Smooth muscle cell (in vitro differentiated cells): ENCODE measurements around the gene ADAMTS10. TPM values are rescaled to one million over a fixed set of nuclear protein-coding genes. Genes with fewer than 3 reads are reported as not detected.
A peak's percentile ranks its signal among the peaks of the same experiment; 100 is the strongest.

Experiments used
- DNase-seq: peaks from one replicate; lab custom pipeline; 2025; ENCODE audit not compliant: unreplicated experiment; lab: John Stamatoyannopoulos, UW
- H2AFZ ChIP-seq: fragments of 200-600 bp; sonication (generic); 2 replicates; pipeline ENCODE4 v1.6.0; 2016; ENCODE audit warnings: antibody characterized with exemption, low read depth, mild to moderate bottlenecking
- H3F3A ChIP-seq: fragments of 200-600 bp; sonication (generic); 2 replicates; pipeline ENCODE4 v1.6.0; 2017; ENCODE audit warnings: antibody characterized with exemption, low read depth
- H3K27ac ChIP-seq: fragments of 200-600 bp; sonication (generic); 2 replicates; pipeline ENCODE4 v1.5.1; 2016; ENCODE audit warnings: low read depth, mild to moderate bottlenecking
- H3K27me3 ChIP-seq: fragments of 200-600 bp; sonication (generic); 2 replicates; pipeline ENCODE4 v1.6.1; 2016; ENCODE audit warnings: low read depth, mild to moderate bottlenecking
- H3K36me3 ChIP-seq: fragments of 200-600 bp; sonication (generic); 2 replicates; pipeline ENCODE4 v1.5.1; 2016; ENCODE audit warnings: low read depth
- H3K4me1 ChIP-seq: fragments of 200-600 bp; sonication (generic); 2 replicates; pipeline ENCODE4 v1.5.1; 2016; ENCODE audit warnings: low read depth
- H3K4me2 ChIP-seq: fragments of 200-600 bp; sonication (generic); 2 replicates; pipeline ENCODE4 v1.6.0; 2016; ENCODE audit warnings: mild to moderate bottlenecking
- H3K4me3 ChIP-seq: fragments of 200-600 bp; sonication (generic); 2 replicates; pipeline ENCODE4 v1.5.1; 2016; ENCODE audit warnings: mild to moderate bottlenecking
- H3K79me2 ChIP-seq: fragments of 200-600 bp; sonication (generic); 2 replicates; pipeline ENCODE4 v1.6.0; 2016; ENCODE audit warnings: low read depth, mild to moderate bottlenecking
- H3K9ac ChIP-seq: fragments of 200-600 bp; sonication (generic); 2 replicates; pipeline ENCODE4 v1.6.0; 2016; ENCODE audit warnings: low read depth
- H3K9me3 ChIP-seq: fragments of 200-600 bp; sonication (generic); replicated peaks from 2 replicates; pipeline ENCODE4 v1.5.1; 2016; ENCODE audit warnings: low read depth
- H4K20me1 ChIP-seq: fragments of 200-600 bp; sonication (generic); 2 replicates; pipeline ENCODE4 v1.6.0; 2016; ENCODE audit warnings: low read depth
- CTCF ChIP-seq: fragments of 200-600 bp; sonication (generic); IDR thresholded peaks from 2 replicates; pipeline ENCODE4 v1.5.1; 2017; ENCODE audit warnings: borderline replicate concordance, mild to moderate bottlenecking, antibody characterized with exemption; ENCODE audit not compliant: insufficient read depth, poor library complexity, severe bottlenecking
- WGBS: methylation state at CpG from one replicate; pipeline ENCODE4 v1.1.7; 2016; ENCODE audit warnings: low lambda C conversion rate; 5-methylcytosine and 5-hydroxymethylcytosine counted together
- polyA plus RNA-seq: library from polyadenylated mRNA; unstranded; fragments of >200 nt; fragmentation: Nextera tagmentation; extraction: Ambion mirVana; gene quantifications from 2 replicates; pipeline ENCODE4 v1.2.1, GENCODE V29; 2016
- total RNA-seq: library from RNA; depleted of rRNA; stranded (reverse); fragments of >200 nt; gene quantifications from 2 replicates; pipeline ENCODE4 v1.2.3, GENCODE V29; 2014

The ADAMTS10 gene
- total and polyA plus RNA-seq, 2 experiments from 2014 or later: 13.1 to 14.1 TPM

GRCh38 chr19:8600064-8600463 is 10.5 kb downstream of the ADAMTS10 start:
- 98% methylated on average over 2 of the region's 2 CpGs for WGBS
- Histone ChIP-seq H3K4me1 (no peaks in the 10 kb centered on the region), H3K79me2 (no peaks in the 10 kb centered on the region), H3K9ac (no peak overlapping the region), H3K27me3 (no peaks in the 10 kb centered on the region), H3F3A (no peaks in the 10 kb centered on the region), H3K4me2 (no peak overlapping the region), H3K4me3 (no peak overlapping the region), H4K20me1 (no peaks in the 10 kb centered on the region), H3K27ac (no peak overlapping the region), H2AFZ (no peak overlapping the region), H3K36me3 (peaks cover 5% of the 10 kb centered on the region), H3K9me3 (no peaks in the 10 kb centered on the region)
- DNase-seq: no peak
- no peak for TF ChIP-seq CTCF

GRCh38 chr19:8596168-8596567 is 14.3 kb downstream of the ADAMTS10 start:
- 92% methylated on average over 15 of the region's 23 CpGs for WGBS
- no peak for DNase-seq
- Histone ChIP-seq H4K20me1 (no peaks in the 10 kb centered on the region), H3K9ac (no peak overlapping the region), H3K27ac (no peak overlapping the region), H3K4me2 (no peak overlapping the region), H3K27me3 (no peaks in the 10 kb centered on the region), H3F3A (no peaks in the 10 kb centered on the region), H3K4me1 (peaks cover 3% of the 10 kb centered on the region), H3K4me3 (no peak overlapping the region), H2AFZ (no peak overlapping the region), H3K36me3 (no peaks in the 10 kb centered on the region), H3K79me2 (no peaks in the 10 kb centered on the region), H3K9me3 (no peaks in the 10 kb centered on the region)
- no peak for TF ChIP-seq CTCF

- no peak for DNase-seq
- no peak for TF ChIP-seq CTCF
- H3K27ac ChIP-seq: no peak overlapping the region
- no peak overlapping the region for H2AFZ ChIP-seq
- H3K4me3 ChIP-seq: no peak overlapping the region
- no peaks in the 10 kb centered on the region for H3K27me3 ChIP-seq
- H3F3A ChIP-seq: no peaks in the 10 kb centered on the region
- no peaks in the 10 kb centered on the region for H3K9me3 ChIP-seq
- H3K79me2 ChIP-seq: no peaks in the 10 kb centered on the region
- WGBS: 96% methylated on average over 14 of the region's 15 CpGs
- no peaks in the 10 kb centered on the region for H4K20me1 ChIP-seq
- no peak overlapping the region for H3K9ac ChIP-seq
- H3K4me1 ChIP-seq: peaks cover 3% of the 10 kb centered on the region
- no peak overlapping the region for H3K4me2 ChIP-seq
- H3K36me3 ChIP-seq: no peaks in the 10 kb centered on the region
These were observed 14.9 kb downstream of the ADAMTS10 start for GRCh38 chr19:8595651-8596050.

- no peak overlapping the region for H3K27ac ChIP-seq
- no peaks in the 10 kb centered on the region for H3K27me3 ChIP-seq
- H3K4me3 ChIP-seq: no peak overlapping the region
- H3F3A ChIP-seq: no peaks in the 10 kb centered on the region
- H3K4me2 ChIP-seq: no peak overlapping the region
- no peaks in the 10 kb centered on the region for H3K9me3 ChIP-seq
- H2AFZ ChIP-seq: no peak overlapping the region
- TF ChIP-seq CTCF: peak; percentile 19
- DNase-seq: no peak
- H3K36me3 ChIP-seq: no peaks in the 10 kb centered on the region
- H3K4me1 ChIP-seq: peaks cover 3% of the 10 kb centered on the region
- no peak overlapping the region for H3K9ac ChIP-seq
- no peaks in the 10 kb centered on the region for H3K79me2 ChIP-seq
- H4K20me1 ChIP-seq: no peaks in the 10 kb centered on the region
- 93% methylated on average over 2 of the region's 2 CpGs for WGBS
These were observed 16.6 kb downstream of the ADAMTS10 start for GRCh38 chr19:8593931-8594330.
